Endothelial cell (in vitro differentiated cells): ENCODE measurements around the gene CHRD. TPM values are rescaled to one million over a fixed set of nuclear protein-coding genes. Genes with fewer than 3 reads are reported as not detected.

ENCODE experiments used
- DNase-seq: peaks from one replicate; pipeline ENCODE4 v3.0.0; 2021; ENCODE audit warnings: low spot score
- H3K27ac Mint-ChIP-seq: one replicate; pipeline ENCODE4 v1.8.0; 2021; ENCODE audit warnings: mixed read lengths, inconsistent platforms; ENCODE audit not compliant: unreplicated experiment
- H3K27me3 Mint-ChIP-seq: one replicate; pipeline ENCODE4 v1.8.0; 2021; ENCODE audit warnings: mild to moderate bottlenecking, moderate library complexity, mixed read lengths, inconsistent platforms; ENCODE audit not compliant: unreplicated experiment
- H3K36me3 Mint-ChIP-seq: one replicate; pipeline ENCODE4 v1.8.0; 2021; ENCODE audit warnings: mild to moderate bottlenecking, low read depth, mixed read lengths, inconsistent platforms; ENCODE audit not compliant: unreplicated experiment
- H3K4me1 Mint-ChIP-seq: one replicate; pipeline ENCODE4 v1.8.0; 2021; ENCODE audit warnings: mild to moderate bottlenecking, mixed read lengths, inconsistent platforms; ENCODE audit not compliant: unreplicated experiment
- H3K4me3 Mint-ChIP-seq: one replicate; pipeline ENCODE4 v1.8.0; 2021; ENCODE audit warnings: mild to moderate bottlenecking, mixed read lengths, inconsistent platforms; ENCODE audit not compliant: unreplicated experiment
- H3K9me3 Mint-ChIP-seq: one replicate; pipeline ENCODE4 v1.8.0; 2021; ENCODE audit warnings: mixed read lengths, inconsistent platforms; ENCODE audit not compliant: unreplicated experiment
- total RNA-seq: library from RNA; stranded (reverse); fragmentation: NEBNext Ultra II Directional; extraction: Animal tissue kit (Norgen Biotek cat#: 25700); gene quantifications from one replicate; pipeline ENCODE4 v1.2.1, GENCODE V29; 2021; ENCODE audit not compliant: unreplicated experiment
- TF ChIP-seq, protein P1 (sequence below): fragments of 200-600 bp; sonication (generic); IDR thresholded peaks from one replicate; pipeline ENCODE4 v1.5.0; 2021; ENCODE audit warnings: antibody characterized with exemption; ENCODE audit not compliant: unreplicated experiment

CHRD gene
- total RNA-seq, 1 donor from 2014 or later = 2.4 TPM

GRCh38 chr3:184360929-184361531 lies 18.8 kb upstream of the CHRD start:
- peaks cover 13% of the 10 kb centered on the region for H3K36me3 Mint-ChIP-seq
- H3K9me3 Mint-ChIP-seq = no peaks in the 10 kb centered on the region
- peak overlapping the region; percentile 89 for H3K4me3 Mint-ChIP-seq
- peak overlapping the region; percentile 58 for H3K27ac Mint-ChIP-seq
- peaks cover 18% of the 10 kb centered on the region for H3K4me1 Mint-ChIP-seq
- TF ChIP-seq, protein P1, sequence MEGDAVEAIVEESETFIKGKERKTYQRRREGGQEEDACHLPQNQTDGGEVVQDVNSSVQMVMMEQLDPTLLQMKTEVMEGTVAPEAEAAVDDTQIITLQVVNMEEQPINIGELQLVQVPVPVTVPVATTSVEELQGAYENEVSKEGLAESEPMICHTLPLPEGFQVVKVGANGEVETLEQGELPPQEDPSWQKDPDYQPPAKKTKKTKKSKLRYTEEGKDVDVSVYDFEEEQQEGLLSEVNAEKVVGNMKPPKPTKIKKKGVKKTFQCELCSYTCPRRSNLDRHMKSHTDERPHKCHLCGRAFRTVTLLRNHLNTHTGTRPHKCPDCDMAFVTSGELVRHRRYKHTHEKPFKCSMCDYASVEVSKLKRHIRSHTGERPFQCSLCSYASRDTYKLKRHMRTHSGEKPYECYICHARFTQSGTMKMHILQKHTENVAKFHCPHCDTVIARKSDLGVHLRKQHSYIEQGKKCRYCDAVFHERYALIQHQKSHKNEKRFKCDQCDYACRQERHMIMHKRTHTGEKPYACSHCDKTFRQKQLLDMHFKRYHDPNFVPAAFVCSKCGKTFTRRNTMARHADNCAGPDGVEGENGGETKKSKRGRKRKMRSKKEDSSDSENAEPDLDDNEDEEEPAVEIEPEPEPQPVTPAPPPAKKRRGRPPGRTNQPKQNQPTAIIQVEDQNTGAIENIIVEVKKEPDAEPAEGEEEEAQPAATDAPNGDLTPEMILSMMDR = no peak
- peaks cover 9% of the 10 kb centered on the region for H3K27me3 Mint-ChIP-seq
- DNase-seq = no peak

DNA sequence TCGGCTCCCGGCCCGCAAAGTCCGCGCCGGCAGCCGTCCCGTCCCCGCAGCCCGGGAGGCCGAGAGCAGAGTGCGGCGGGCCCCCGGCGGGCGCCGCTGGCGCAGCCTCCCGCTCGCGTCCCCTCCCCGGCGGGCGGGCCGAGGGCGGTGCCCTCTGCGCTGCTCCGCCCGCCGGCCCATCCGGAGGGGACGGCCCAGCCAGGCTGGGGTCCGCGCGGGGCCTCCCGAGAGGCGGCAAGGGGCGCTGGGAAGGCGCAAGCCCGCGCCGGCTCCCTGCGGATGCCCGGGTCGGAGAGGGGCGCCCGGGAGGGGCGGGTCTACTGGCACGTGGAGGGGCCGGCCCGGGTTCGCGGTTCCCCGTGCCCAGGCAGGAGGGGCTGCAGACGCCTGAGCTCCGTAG lies 18.3 kb upstream of the CHRD start, which contains the start of the genes CLCN2 and POLR2H:
Gene CLCN2 (minus strand): TSS at position 74 of the 400 bp plus-strand sequence. CDS start 126 bp downstream, outside the sequence.
Gene POLR2H (plus strand): TSS at position 179 of the 400 bp plus-strand sequence. CDS start 1,783 bp downstream, outside the sequence.
- H3K27me3 Mint-ChIP-seq = peaks cover 9% of the 10 kb centered on the region
- peak; percentile 79 for DNase-seq
- peak within 1 kb of the TSS; percentile 93 for H3K4me3 Mint-ChIP-seq
- TF ChIP-seq, protein P1 = no peak
- peak within 1 kb of the TSS; percentile 93 for H3K27ac Mint-ChIP-seq
- no peaks in the 10 kb centered on the region for H3K9me3 Mint-ChIP-seq
- H3K4me1 Mint-ChIP-seq = peaks cover 18% of the 10 kb centered on the region
- H3K36me3 Mint-ChIP-seq = peaks cover 14% of the 10 kb centered on the region

GRCh38 chr3:184361932-184362667 lies 17.8 kb upstream of the CHRD start:
- TF ChIP-seq, protein P1 = no peak
- Mint-ChIP-seq H3K4me3 (peak overlapping the region; percentile 93), H3K27me3 (peaks cover 9% of the 10 kb centered on the region), H3K36me3 (peaks cover 18% of the 10 kb centered on the region), H3K4me1 (peaks cover 18% of the 10 kb centered on the region), H3K27ac (peak overlapping the region; percentile 93), H3K9me3 (no peaks in the 10 kb centered on the region)
- DNase-seq = peak; percentile 44

- H3K36me3 Mint-ChIP-seq = peaks cover 24% of the 10 kb centered on the region
- H3K4me3 Mint-ChIP-seq = peak overlapping the region; percentile 94
- H3K9me3 Mint-ChIP-seq = no peaks in the 10 kb centered on the region
- H3K4me1 Mint-ChIP-seq = peaks cover 18% of the 10 kb centered on the region
- peaks cover 9% of the 10 kb centered on the region for H3K27me3 Mint-ChIP-seq
- H3K27ac Mint-ChIP-seq = peak overlapping the region; percentile 98
- peak; percentile 92 for DNase-seq
- TF ChIP-seq, protein P1 = no peak
These were observed 16.9 kb upstream of the CHRD start for GRCh38 chr3:184362668-184363546.
